HG02970 (cell line): ENCODE measurements around the gene P2RX6.

Source experiments
- ATAC-seq: cut with Tn5 transposase; IDR thresholded peaks from one replicate; pipeline ENCODE4 v1.9.1; 2021; ENCODE audit warnings: mild to moderate bottlenecking, moderate library complexity, moderate number of reproducible peaks; ENCODE audit not compliant: unreplicated experiment, low FRiP score

Gene P2RX6

DNA sequence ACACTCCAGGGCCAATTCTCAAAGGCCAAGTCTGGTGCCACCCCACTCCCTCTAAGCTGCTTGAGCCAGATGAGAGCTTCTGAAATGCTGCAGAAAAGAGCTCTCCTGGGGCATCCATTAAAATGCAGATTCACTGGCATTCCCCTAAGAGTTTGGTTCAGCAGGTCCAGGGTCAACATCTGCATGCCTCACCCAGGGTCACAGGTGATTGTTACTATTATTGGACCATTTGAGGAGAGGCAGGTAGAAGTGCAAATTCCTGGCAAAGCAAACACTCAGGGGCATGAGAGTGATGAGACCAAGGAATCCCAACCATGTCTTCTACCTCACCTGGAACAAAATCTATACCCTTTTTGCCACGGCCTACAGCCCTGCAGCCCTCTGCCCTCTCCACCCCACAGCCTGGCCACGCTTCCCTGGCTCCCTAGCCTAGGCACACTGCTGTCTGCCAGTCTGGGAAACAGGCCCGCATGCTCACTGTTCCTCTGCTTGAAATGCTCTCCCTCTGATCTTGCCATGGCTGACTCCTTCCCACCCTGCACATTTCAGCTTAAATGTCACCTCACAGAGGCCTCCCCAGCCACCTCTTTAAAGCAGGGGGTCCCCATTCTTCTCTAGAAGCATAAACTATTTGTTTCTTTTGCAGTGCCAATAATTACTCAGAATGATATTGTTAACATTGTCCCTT, 4.4 kb upstream of the P2RX6 start:
- no peak for ATAC-seq

GRCh38 chr22:21012446-21013407, 2.2 kb upstream of the P2RX6 start:
- ATAC-seq: no peak

- no peak for ATAC-seq
Observed at GRCh38 chr22:21013657-21014201, 1.2 kb upstream of the P2RX6 start.

DNA sequence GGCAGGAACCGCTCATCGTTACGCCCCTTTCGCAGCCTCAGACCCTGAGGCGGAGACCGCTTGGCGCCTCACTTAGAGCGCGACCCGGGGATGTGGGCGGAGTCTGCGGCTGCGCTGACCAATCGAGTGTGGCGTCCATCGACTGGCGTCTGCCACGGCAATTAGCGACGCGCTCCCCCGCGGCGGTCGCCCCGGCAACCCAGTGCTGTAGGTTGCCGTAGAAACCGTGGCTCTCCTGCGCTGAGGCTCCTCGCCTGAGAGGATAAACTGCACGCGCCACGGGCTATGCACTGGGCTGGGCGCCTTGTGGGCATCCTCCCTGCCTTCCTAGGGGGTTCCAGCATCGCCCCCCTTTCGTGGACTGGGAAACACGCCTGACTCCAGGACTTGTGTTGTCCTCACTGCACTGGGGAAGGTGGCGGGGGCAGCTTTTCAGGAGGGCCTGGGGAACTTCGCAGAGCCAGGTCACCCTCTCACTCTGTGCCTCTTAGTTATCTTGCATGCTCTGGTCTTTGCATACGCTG, 701 bp upstream of the P2RX6 start:
- peak; percentile 72 for ATAC-seq

DNA sequence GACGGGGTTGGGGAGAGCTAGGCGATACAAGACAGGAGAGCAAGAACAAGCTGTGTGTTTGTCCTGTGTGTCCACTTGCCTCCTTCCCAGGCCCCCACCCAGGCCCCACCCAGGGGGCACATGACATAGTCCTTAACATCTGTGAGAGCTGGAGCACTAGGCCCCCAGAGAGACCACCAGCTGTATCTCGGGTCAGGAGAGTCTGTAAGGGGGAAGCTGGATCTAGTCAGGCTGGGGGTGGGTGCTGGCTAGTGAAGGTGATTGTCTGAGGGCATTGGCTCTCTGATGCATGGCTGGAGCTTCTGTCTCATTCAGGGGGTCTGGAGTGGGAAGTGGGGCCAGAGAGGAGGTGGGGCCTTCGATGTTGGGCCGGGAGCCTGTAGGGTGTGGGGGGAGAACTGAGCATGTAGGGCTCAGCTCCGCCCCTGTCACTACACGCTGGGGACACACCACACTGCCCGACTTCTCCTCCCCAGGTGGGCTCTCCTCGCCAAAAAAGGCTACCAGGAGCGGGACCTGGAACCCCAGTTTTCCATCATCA, 571 bp downstream of the P2RX6 start:
- ATAC-seq: no peak

- ATAC-seq: no peak
Observed at GRCh38 chr22:21016644-21017420, 1.9 kb downstream of the P2RX6 start.

DNA sequence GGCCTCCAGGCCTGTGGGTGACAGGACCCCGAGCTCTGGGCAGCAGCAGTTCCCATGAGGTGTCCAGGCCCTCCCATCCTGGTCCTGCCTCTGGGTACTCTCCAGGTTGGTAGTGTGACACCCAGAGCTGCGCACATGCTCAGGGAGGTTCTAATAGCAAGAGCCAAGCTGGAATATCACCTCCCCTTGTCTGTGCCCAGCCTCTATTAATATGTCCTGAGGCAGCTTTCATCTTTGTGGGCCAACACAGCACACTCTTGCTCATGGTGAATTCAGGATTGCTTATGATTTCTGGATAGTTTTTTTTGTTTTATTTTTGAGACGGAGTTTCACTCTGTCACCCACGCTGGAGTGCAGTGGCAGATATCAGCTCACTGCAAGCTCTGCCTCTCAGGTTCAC, 3.3 kb downstream of the P2RX6 start:
- ATAC-seq: no peak

DNA sequence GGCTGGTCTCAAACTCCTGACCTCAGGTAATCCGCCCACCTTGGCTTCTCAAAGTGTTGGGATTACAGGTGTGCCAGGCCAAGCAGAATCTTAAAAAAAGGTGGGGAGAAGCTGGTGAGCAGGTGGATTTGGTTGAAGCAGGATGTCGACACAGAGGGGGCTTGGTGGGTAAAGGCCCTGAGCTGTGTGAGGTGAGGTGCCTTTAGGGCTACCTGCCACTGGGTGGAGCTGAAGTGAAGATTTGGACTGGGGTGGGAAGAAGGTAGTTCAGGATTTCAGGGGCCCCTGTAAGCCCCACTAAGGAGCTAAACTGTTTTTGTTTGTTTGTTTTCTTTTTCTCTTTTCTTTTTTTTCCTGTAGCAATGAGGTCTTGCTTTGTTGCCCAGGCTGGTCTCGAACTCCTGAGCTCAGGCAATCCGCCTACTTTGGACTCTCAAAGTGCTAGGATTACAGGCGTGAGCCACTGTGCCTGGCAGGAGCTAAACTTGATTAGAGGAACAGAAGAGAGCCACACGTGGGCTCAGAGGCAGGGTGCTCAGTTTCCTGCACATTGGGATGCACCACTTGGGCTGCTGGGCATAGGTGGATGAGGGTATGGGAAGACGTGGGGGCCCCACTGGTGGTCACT, 6.0 kb downstream of the P2RX6 start:
- ATAC-seq: no peak

- no peak for ATAC-seq
Observed at GRCh38 chr22:21022507-21022906, 7.5 kb downstream of the P2RX6 start.

DNA sequence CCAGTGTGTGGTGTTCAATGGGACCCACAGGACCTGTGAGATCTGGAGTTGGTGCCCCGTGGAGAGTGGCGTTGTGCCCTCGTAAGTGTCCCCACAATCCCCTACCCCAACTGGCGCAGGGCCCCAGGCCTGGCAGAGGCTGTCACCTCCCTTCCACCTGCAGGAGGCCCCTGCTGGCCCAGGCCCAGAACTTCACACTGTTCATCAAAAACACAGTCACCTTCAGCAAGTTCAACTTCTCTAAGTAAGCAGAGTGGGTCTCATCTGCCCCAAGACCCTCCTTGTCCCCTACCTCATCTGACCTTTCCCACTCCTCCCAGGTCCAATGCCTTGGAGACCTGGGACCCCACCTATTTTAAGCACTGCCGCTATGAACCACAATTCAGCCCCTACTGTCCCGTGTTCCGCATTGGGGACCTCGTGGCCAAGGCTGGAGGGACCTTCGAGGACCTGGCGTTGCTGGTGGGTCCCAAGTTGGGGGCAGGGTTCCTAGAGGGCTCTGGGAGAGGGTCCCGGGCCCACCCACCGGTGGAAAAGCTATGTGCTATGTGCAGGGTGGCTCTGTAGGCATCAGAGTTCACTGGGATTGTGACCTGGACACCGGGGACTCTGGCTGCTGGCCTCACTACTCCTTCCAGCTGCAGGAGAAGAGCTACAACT, 8.1 kb downstream of the P2RX6 start:
- no peak for ATAC-seq

GRCh38 chr22:21025266-21025665, 10.3 kb downstream of the P2RX6 start:
- ATAC-seq: no peak

DNA sequence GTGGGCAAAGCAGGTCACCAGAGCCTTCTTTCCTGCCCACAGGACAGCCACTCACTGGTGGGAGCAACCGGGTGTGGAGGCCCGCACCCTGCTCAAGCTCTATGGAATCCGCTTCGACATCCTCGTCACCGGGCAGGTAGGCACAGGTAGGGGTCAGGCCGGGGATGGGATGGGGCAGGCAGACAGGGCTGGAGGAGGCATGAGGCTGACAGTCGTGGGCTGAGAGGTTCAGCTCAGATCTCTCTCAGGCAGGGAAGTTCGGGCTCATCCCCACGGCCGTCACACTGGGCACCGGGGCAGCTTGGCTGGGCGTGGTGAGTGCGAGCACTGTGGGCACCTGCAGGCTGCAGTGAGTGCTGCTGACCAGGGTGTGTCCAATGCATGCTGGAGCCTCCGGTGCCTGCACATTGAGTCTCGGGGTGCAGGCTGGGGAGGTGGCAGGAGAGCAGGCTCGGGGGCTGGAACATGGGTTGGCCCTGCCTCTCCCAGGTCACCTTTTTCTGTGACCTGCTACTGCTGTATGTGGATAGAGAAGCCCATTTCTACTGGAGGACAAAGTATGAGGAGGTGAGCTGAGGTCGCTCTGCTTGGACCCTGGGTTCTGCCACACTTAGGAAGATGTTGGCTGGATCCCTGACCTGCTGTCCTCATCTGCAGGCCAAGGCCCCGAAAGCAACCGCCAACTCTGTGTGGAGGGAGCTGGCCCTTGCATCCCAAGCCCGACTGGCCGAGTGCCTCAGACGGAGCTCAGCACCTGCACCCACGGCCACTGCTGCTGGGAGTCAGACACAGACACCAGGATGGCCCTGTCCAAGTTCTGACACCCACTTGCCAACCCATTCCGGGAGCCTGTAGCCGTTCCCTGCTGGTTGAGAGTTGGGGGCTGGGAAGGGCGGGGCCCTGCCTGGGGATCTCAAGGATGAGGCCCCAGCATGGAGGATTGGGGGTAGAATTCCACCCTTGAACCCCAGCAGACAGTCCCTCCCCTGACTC, 11.1 kb downstream of the P2RX6 start:
- ATAC-seq: no peak

DNA sequence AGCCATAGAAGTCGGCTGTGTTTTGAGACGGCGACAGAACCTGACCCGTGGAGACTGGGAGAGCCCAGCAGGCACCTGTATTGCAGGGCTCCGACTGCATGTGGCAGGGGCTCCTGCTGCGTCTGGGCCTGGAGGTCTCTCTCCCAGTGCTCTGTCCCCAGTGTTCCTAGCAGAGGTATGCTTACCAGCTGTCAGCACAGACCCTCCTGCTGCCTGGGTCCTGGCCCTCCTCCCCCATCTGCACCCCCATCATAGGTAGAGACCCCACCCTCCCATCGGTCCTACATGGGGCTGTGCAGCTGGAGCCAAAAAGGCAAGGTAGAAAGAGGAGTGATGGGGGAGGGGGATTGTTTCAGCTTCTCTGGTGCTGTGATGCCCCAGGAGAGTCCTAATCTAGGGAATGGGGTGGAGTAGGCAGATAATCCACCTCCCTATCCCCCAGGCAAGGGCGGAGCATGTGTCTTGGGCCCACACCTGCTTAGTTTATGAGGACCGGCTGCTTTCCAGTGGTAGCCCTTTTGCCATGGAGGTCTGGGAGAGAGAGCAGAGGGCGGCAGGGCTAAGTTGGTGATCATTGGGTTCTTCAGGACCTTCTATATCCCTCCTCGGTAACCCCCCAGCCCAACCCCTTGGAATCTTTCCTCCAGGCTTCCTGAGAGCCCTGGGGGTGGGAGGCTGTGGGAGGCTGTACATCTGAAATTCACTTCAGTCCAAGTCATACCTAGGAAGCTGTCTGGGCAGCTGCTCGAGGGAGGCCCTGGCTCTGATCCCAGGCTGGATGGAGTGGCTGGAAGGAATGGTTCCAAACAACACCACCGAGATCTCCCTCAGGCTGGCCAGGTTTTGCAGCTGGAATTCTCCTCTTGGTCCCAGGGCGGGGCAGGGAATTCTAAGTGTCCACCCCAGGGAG, 12.1 kb downstream of the P2RX6 start:
- no peak for ATAC-seq

GRCh38 chr22:21028277-21029251, 13.6 kb downstream of the P2RX6 start:
- ATAC-seq: no peak

DNA sequence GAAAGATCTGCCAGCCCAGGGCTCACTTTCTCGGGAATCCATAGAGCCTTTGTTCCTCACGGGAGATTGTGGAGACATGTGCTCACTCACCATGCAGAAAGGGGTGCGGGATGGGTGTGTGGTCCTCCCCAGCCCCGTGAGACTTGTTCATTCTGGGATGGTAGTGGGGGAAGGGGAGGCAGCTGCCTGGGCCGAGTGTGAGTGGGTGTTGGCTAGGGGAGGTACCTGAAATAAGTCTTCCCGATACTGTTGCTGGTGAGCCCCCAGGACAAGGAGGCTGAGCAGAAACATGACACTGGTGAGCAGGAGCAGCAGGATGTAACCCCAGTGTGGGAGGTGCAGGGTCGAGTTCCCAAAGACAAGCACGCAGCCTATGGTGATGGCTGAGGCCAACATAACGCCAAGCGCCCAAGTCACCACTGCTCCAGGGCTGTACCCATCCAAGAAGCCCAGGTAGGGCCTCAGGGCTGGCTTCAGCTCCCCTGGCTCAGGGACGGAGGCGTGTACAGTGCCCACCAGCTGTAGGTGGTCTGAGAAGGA, 14.6 kb downstream of the P2RX6 start:
- no peak for ATAC-seq

- ATAC-seq: no peak
Observed at GRCh38 chr22:21030032-21030431, 15.1 kb downstream of the P2RX6 start.
